Measurements from ENCODE around the gene MRPL47. TPM values are rescaled to one million over a fixed set of nuclear protein-coding genes. Genes with fewer than 3 reads are reported as not detected.

Gene MRPL47
- total RNA-seq, 4 donors from 2014 or later, result 26.1 to 39.1 (median 32.1) TPM

DNA sequence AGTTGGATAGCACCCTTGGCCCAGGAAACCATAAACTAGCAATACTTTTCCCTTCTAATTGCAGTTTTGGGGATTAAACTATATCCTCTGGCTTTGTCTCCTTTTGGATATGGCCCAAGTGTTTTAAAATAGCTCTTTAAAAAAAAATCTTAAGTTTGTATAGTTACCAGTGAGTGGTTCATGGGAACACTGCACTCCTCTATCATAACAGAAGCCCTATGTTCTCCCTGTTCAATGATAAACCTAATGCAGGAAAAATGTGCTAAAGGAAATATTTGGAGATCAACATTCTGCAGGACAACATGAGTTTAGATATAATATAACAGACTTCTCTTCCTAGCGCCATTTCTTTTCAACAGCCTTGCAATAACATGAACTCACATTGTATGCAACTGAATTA lies 13.1 kb downstream of the MRPL47 start:
- no peaks in the 10 kb centered on the region for H3K9me3 ChIP-seq
- peaks cover 49 to 60% of the 10 kb centered on the region in 2 donors for H3K36me3 ChIP-seq
- intact Hi-C loops (cut with DNase I), result no loop called here
- TF ChIP-seq POLR2A (IDR thresholded peaks at IDR 0.05) (no peak), CTCF (IDR thresholded peaks at IDR 0.05) (no peak)
- 86 to 88% methylated on average over 1 of the region's 1 CpG for WGBS, 2 donors
- H3K4me3 ChIP-seq (replicated peaks in 1 of 3), result no peak overlapping the region
- no peaks in the 10 kb centered on the region for H3K4me1 ChIP-seq
- H3K27me3 ChIP-seq, result no peaks in the 10 kb centered on the region
- no peak for DNase-seq
- H3K27ac ChIP-seq, result peak overlapping the region in 2 of 3 donors; percentile 3 to 77

- Histone ChIP-seq H3K4me1 (no peaks in the 10 kb centered on the region), H3K4me3 (replicated peaks in 1 of 3) (no peak overlapping the region), H3K27ac (peak overlapping the region in 2 of 3 donors; percentile 3 to 77), H3K27me3 (no peaks in the 10 kb centered on the region), H3K9me3 (no peaks in the 10 kb centered on the region), H3K36me3 (peaks cover 48 to 57% of the 10 kb centered on the region in 2 donors)
- WGBS, 2 donors, result 84 to 86% methylated on average over 2 of the region's 2 CpGs
- DNase-seq, result no peak
- no peak for TF ChIP-seq POLR2A (IDR thresholded peaks at IDR 0.05)
- intact Hi-C loops (cut with DNase I), result no loop called here
Observed at GRCh38 chr3:179590669-179591068, 13.8 kb downstream of the MRPL47 start.

GRCh38 chr3:179589143-179589542 lies 15.3 kb downstream of the MRPL47 start:
- H3K27me3 ChIP-seq, result no peaks in the 10 kb centered on the region
- H3K9me3 ChIP-seq, result no peaks in the 10 kb centered on the region
- H3K27ac ChIP-seq, result no peak overlapping the region
- no peaks in the 10 kb centered on the region for H3K4me1 ChIP-seq
- DNase-seq, result no peak
- no peak for TF ChIP-seq POLR2A (IDR thresholded peaks at IDR 0.05)
- no peak for TF ChIP-seq CTCF (IDR thresholded peaks at IDR 0.05)
- intact Hi-C loops (cut with DNase I), result no loop called here
- no peak overlapping the region for H3K4me3 ChIP-seq (replicated peaks in 1 of 3)
- H3K36me3 ChIP-seq, result peaks cover 45 to 53% of the 10 kb centered on the region in 2 donors

DNA sequence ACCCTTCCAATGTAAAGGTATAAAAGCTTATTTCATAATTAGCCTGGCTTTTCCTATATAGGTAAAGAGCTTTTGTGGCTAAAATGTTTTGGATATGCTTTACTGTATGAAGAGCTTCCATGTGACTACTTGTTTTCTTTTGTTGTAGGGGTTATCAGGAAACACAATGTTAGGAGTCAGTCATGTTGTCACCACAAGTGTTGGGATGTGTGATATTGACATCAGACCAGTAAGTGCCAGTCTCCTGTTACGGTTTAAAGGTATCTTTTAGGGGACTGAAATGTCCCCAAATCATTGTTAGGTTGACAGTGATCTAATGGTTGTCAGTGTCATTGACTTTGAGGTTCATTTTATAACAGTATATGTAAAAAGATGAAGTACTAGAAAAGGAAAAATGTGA lies 23.4 kb downstream of the MRPL47 start:
- no peaks in the 10 kb centered on the region for H3K9me3 ChIP-seq
- no peak for DNase-seq
- H3K4me3 ChIP-seq (replicated peaks in 1 of 3), result no peak overlapping the region
- H3K27me3 ChIP-seq, result no peaks in the 10 kb centered on the region
- no peaks in the 10 kb centered on the region for H3K4me1 ChIP-seq
- no peak for TF ChIP-seq POLR2A (IDR thresholded peaks at IDR 0.05)
- no peak for TF ChIP-seq CTCF (IDR thresholded peaks at IDR 0.05)
- intact Hi-C loops (cut with DNase I), result no loop called here
- peaks cover 10 to 47% of the 10 kb centered on the region in 2 donors for H3K36me3 ChIP-seq
- H3K27ac ChIP-seq, result no peak overlapping the region
- 93 to 100% methylated on average over 1 of the region's 1 CpG for WGBS, 2 donors

- TF ChIP-seq CTCF (IDR thresholded peaks at IDR 0.05) (no peak), POLR2A (IDR thresholded peaks at IDR 0.05) (no peak)
- no peaks in the 10 kb centered on the region for H3K36me3 ChIP-seq
- no peaks in the 10 kb centered on the region for H3K9me3 ChIP-seq
- H3K27me3 ChIP-seq, result no peaks in the 10 kb centered on the region
- 87 to 89% methylated on average over 3 of the region's 3 CpGs for WGBS, 2 donors
- H3K4me3 ChIP-seq (replicated peaks in 1 of 3), result no peak overlapping the region
- no peak overlapping the region for H3K27ac ChIP-seq
- intact Hi-C loops (cut with DNase I), result no loop called here
- no peak for DNase-seq
- H3K4me1 ChIP-seq, result peaks cover 6 to 8% of the 10 kb centered on the region in 2 donors
Observed at GRCh38 chr3:179565496-179565895, 38.9 kb downstream of the MRPL47 start.

Data from thyroid gland (tissue), 4 donors.